ENCODE data around the gene NR3C1.

DNA sequence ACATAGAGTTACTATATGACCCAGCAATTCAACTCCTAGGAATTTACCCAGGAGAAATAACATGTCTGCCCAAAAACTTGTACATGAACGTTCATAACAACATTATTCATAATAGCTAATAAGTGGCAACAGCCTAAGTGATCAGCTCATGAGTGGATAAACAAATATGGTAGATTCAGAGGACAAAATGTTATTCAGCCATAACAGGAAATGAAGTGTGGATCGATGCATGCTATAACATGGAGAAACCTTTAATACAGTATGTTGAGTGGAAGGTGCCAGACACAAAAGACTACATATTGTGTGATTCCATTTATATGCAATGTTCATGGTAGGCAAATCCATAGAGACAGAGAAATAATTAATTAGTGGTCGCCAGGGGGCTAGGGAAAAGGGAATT lies 22.3 kb upstream of the NR3C1 start:
- no peak for TF ChIP-seq POLR2A (IDR thresholded peaks at IDR 0.05; ENCODE audit: low read depth, low read length)
- no peak for TF ChIP-seq POLR2AphosphoS5 (IDR thresholded peaks at IDR 0.05; ENCODE audit: low read depth, low read length)
- TF ChIP-seq SPI1 (IDR thresholded peaks at IDR 0.05; ENCODE audit: low read depth, low read length) = no peak
- no peak for TF ChIP-seq TAF1 (IDR thresholded peaks at IDR 0.05; ENCODE audit: low read depth, low read length)

Measured in GM12891 (cell line).